ENCODE measurements around the gene MTA2. TPM values are rescaled to one million over a fixed set of nuclear protein-coding genes. Genes with fewer than 3 reads are reported as not detected.
A peak's percentile ranks its signal among the peaks of the same experiment; 100 is the strongest.

The MTA2 gene
- total and polyA plus RNA-seq, 9 donors, result 41.5 to 130 (median 89.8) TPM

DNA sequence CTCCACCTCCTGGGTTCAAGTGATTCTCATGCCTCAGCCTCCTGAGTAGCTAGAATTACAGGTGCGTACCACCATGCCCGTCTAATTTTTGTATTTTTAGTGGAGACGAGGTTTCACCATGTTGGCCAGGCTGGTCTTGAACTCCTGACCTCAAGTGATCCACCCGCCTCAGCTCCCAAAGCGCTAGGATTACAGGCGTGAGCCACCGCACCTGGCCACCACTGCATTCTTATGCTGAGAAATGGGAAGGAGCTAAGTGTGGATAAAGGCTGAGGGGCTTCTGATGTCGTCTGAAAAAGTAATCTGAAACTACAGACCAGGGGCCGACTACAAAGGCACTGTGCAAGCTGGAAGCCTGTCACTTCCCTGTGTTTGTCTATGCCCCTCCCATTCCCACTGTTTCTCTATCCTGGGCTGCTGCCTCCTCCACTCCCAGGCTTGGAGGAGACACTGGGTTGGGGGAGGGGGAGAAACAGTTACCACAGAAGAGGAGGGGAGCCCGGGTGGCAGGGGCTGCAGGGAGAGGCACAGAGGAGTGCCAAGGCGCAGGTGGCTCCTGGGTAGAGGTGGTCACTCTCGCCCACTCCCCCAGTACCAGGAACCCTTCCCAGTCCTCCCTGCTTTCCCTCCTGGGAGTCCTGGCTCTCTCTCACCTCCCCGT lies 2.9 kb upstream of the MTA2 start:
- intact Hi-C loops (cut with DNase I), result no loop called here
- DNase-seq, result peak in 1 of 5 donors; percentile 21
- WGBS, 3 donors, result 61 to 73% (median 72%) methylated on average over 13 of the region's 13 CpGs
- Histone ChIP-seq H3K4me3 (no peak overlapping the region), H3K27me3 (no peaks in the 10 kb centered on the region), H3K4me1 (ENCODE audit: insufficient read depth) (peaks cover 7% of the 10 kb centered on the region), H3K27ac (no peak overlapping the region), H3K36me3 (no peaks in the 10 kb centered on the region), H3K9me3 (no peaks in the 10 kb centered on the region)
- TF ChIP-seq EP300 (IDR thresholded peaks at IDR 0.05), result no peak
- TF ChIP-seq, protein P1, sequence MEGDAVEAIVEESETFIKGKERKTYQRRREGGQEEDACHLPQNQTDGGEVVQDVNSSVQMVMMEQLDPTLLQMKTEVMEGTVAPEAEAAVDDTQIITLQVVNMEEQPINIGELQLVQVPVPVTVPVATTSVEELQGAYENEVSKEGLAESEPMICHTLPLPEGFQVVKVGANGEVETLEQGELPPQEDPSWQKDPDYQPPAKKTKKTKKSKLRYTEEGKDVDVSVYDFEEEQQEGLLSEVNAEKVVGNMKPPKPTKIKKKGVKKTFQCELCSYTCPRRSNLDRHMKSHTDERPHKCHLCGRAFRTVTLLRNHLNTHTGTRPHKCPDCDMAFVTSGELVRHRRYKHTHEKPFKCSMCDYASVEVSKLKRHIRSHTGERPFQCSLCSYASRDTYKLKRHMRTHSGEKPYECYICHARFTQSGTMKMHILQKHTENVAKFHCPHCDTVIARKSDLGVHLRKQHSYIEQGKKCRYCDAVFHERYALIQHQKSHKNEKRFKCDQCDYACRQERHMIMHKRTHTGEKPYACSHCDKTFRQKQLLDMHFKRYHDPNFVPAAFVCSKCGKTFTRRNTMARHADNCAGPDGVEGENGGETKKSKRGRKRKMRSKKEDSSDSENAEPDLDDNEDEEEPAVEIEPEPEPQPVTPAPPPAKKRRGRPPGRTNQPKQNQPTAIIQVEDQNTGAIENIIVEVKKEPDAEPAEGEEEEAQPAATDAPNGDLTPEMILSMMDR (IDR thresholded peaks at IDR 0.05), result no peak
- no peak for TF ChIP-seq POLR2A (IDR thresholded peaks at IDR 0.05)

DNA sequence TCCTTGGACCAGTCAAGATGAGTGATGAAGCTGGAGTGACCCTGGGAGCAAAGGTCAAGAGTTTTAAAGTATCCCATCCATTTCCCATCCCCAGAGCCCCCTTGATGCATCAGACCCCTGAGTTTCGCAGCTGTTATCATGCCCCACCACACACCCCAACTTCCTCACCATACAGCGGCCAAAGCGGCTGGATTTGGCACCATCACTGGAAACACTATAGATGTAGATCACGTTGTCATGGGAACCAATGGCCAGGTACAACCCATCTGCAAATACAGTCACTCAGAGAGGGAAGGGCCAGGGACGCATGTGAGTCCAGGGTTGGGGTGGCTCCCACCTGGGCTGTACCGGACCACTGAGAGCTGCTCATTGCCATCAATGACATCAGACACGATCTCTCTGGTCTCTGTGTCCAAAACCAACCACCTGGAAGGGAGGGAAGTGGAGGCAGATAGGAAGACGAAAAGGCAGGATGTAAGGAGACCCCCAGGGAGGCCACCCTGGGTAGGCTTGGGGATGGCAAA lies 2.2 kb upstream of the MTA2 start:
- Histone ChIP-seq H3K4me1 (ENCODE audit: insufficient read depth) (peaks cover 9% of the 10 kb centered on the region), H3K27me3 (no peaks in the 10 kb centered on the region), H3K27ac (peak overlapping the region in 1 of 2 donors; percentile 95), H3K4me3 (no peak overlapping the region), H3K36me3 (no peaks in the 10 kb centered on the region), H3K9me3 (no peaks in the 10 kb centered on the region)
- DNase-seq, result no peak
- intact Hi-C loops (cut with DNase I), result no loop called here
- TF ChIP-seq POLR2A (IDR thresholded peaks at IDR 0.05) (no peak), EP300 (IDR thresholded peaks at IDR 0.05) (no peak)
- TF ChIP-seq, protein P1 (IDR thresholded peaks at IDR 0.05), result no peak
- 91 to 93% (median 92%) methylated on average over 8 of the region's 8 CpGs for WGBS, 3 donors

DNA sequence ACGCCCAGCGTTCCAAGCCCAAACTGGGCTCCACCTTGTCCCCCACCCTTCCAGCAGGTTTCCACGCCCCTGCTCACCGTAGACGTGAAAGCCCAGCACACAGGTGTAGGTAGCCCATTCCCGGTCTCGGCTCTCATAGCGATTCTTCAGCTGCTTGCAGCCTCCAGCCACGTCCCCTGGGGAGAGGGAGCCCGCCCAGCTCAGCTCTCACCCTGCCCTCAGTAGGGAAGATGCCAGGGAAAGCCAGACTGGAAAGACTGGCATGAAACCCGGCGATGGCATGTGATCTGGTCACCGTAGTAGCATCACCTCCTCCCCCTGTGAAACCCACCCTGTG lies 1.4 kb upstream of the MTA2 start:
- Histone ChIP-seq H3K4me3 (peak overlapping the region; percentile 81), H3K36me3 (no peaks in the 10 kb centered on the region), H3K4me1 (ENCODE audit: insufficient read depth) (peaks cover 9% of the 10 kb centered on the region), H3K27me3 (no peaks in the 10 kb centered on the region), H3K9me3 (no peaks in the 10 kb centered on the region), H3K27ac (peak overlapping the region; percentile 42 to 95)
- TF ChIP-seq POLR2A (IDR thresholded peaks at IDR 0.05) (no peak), EP300 (IDR thresholded peaks at IDR 0.05) (no peak)
- TF ChIP-seq, protein P1 (IDR thresholded peaks at IDR 0.05), result no peak
- intact Hi-C loops (cut with DNase I), result no loop called here
- peak; percentile 45 to 62 (median 56) for DNase-seq
- 9 to 22% (median 15%) methylated on average over 13 of the region's 13 CpGs for WGBS, 3 donors

DNA sequence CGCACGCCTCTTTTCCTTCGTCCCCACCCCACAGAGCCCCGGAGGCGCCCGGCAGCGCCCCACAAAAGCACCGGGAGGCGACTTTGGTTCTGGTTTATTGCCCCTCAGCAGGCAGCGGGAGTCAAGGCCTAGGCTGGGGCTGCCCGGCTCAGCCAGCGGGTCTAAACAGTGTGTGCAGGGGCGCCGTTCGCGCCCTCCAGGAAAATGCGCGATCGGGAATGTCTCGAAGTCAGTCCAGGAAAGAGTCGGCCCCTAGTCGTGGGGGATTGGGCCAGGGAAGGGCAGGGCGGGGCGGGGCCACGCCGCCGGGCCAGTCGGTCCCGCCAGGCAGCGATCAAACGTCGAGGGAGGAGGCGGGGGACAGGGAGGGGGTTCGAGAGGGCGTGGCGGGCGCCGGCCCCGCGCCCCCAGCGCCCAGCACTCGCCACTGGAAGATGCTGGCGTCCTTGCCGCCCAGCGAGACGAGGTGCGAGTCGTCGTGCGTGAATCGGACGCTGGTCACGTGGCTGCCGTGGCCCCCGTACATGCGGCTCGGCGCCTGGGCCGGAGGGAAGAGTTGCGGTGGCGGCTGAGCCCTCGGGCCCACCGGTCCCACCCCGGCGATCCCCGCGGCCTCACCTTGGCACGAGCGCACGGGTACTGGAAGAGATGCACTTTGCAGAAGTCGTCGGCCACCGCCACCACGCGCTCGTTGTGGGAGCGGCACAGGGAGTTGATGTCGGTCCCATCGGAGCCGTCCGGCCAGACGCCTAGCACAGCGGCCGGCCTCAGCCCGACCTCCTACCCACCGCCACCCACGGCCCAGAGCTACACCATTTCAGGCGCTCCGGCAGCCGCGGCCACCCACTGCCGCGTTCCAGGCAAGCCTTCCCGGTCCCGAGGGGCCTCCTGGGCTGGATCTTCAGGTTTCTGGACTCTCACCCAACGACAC lies 741 bp upstream of the MTA2 start:
- 0 to 5% (median 4%) methylated on average over 42 to 96 of the region's 96 CpGs for WGBS, 3 donors
- DNase-seq, result peak; percentile 69 to 87 (median 79)
- no peaks in the 10 kb centered on the region for H3K9me3 ChIP-seq
- no peaks in the 10 kb centered on the region for H3K36me3 ChIP-seq
- H3K27me3 ChIP-seq, result no peaks in the 10 kb centered on the region
- H3K27ac ChIP-seq, result peak overlapping the region; percentile 42 to 95
- peak overlapping the region; percentile 81 for H3K4me3 ChIP-seq
- TF ChIP-seq, protein P1 (IDR thresholded peaks at IDR 0.05), result no peak
- TF ChIP-seq EP300 (IDR thresholded peaks at IDR 0.05), result no peak
- no peak for TF ChIP-seq POLR2A (IDR thresholded peaks at IDR 0.05)
- intact Hi-C loops (cut with DNase I), result no loop called here
- peaks cover 9% of the 10 kb centered on the region for H3K4me1 ChIP-seq (ENCODE audit: insufficient read depth)
